Coronary artery (tissue), 2 donors: ENCODE data around the gene PEX13.
A peak's percentile ranks its signal among the peaks of the same experiment; 100 is the strongest.

ENCODE experiments used
- DNase-seq: peaks from one replicate; pipeline ENCODE4 v3.0.0-alpha.2; 2017; ENCODE audit warnings: low spot score
- H3K27ac ChIP-seq, 2 donors: fragments of 200-600 bp; sonication (generic); one replicate each; pipeline ENCODE4 v1.5.1; 2016 to 2019
- H3K4me3 ChIP-seq: fragments of 200-600 bp; sonication (generic); 2 replicates; pipeline ENCODE4 v1.5.1; 2016; ENCODE audit warnings: mild to moderate bottlenecking, moderate library complexity
- CTCF ChIP-seq: fragments of 200-600 bp; sonication (generic); IDR thresholded peaks from one replicate; pipeline ENCODE4 v1.5.1; 2019; ENCODE audit warnings: antibody characterized with exemption

Gene PEX13

GRCh38 chr2:60991644-60992043 lies 25.9 kb upstream of the PEX13 start:
- DNase-seq, result no peak
- no peak for TF ChIP-seq CTCF

GRCh38 chr2:60992985-60993392 lies 24.5 kb upstream of the PEX13 start:
- TF ChIP-seq CTCF, result no peak
- no peak for DNase-seq
- Histone ChIP-seq H3K4me3 (no peak overlapping the region), H3K27ac (peak overlapping the region in 1 of 2 donors; percentile 39)

More at GRCh38 chr2:60991644-60992043, 25.9 kb upstream of the PEX13 start:
- Histone ChIP-seq H3K27ac (no peak overlapping the region), H3K4me3 (no peak overlapping the region)

- no peak for TF ChIP-seq CTCF
Measured at GRCh38 chr2:60994131-60994530, 23.4 kb upstream of the PEX13 start.

GRCh38 chr2:60998628-60999545 lies 18.6 kb upstream of the PEX13 start:
- Histone ChIP-seq H3K4me3 (no peak overlapping the region), H3K27ac (no peak overlapping the region)
- DNase-seq, result no peak
- TF ChIP-seq CTCF, result no peak

More at GRCh38 chr2:60994131-60994530, 23.4 kb upstream of the PEX13 start:
- no peak for DNase-seq
- no peak overlapping the region for H3K27ac ChIP-seq
- H3K4me3 ChIP-seq, result no peak overlapping the region

GRCh38 chr2:61005736-61006135 lies 11.8 kb upstream of the PEX13 start:
- no peak overlapping the region for H3K27ac ChIP-seq
- no peak overlapping the region for H3K4me3 ChIP-seq
- DNase-seq, result no peak
- TF ChIP-seq CTCF, result no peak

- TF ChIP-seq CTCF, result no peak
- DNase-seq, result no peak
- H3K4me3 ChIP-seq, result no peak overlapping the region
- no peak overlapping the region for H3K27ac ChIP-seq
Measured at GRCh38 chr2:61006486-61007105, 10.9 kb upstream of the PEX13 start.
